Measurements from ENCODE around the gene TTLL11. TPM values are rescaled to one million over a fixed set of nuclear protein-coding genes. Genes with fewer than 3 reads are reported as not detected.

The TTLL11 gene
- total RNA-seq, 1 donor = 6.2 TPM

GRCh38 chr9:121776001-121776738 lies 316.9 kb downstream of the TTLL11 start:
- H3K9me3 ChIP-seq (ENCODE audit: low read depth, low read length) = peaks cover 1% of the 10 kb centered on the region
- TF ChIP-seq CTCF (IDR thresholded peaks at IDR 0.05; ENCODE audit: extremely low read depth, low read depth, low read length) = no peak
- no peaks in the 10 kb centered on the region for H3K27me3 ChIP-seq (ENCODE audit: insufficient read depth, low read length)
- peak; percentile 58 for DNase-seq (ENCODE audit: insufficient read length, low spot score, missing footprints)
- no peaks in the 10 kb centered on the region for H4K20me1 ChIP-seq (ENCODE audit: insufficient read depth, low read length)
- no peak overlapping the region for H3K27ac ChIP-seq (ENCODE audit: low read depth, low read length)
- H3K4me3 ChIP-seq (ENCODE audit: insufficient read depth, low read length) = no peak overlapping the region
- H3K4me1 ChIP-seq (ENCODE audit: insufficient read depth, low read length) = peaks cover 7% of the 10 kb centered on the region
- H3K79me2 ChIP-seq (ENCODE audit: insufficient read depth, low read length) = peaks cover 2% of the 10 kb centered on the region
- peaks cover 14% of the 10 kb centered on the region for H3K36me3 ChIP-seq (ENCODE audit: insufficient read depth, low read length)
- H2AFZ ChIP-seq (ENCODE audit: low read length) = no peak overlapping the region
- no peak overlapping the region for H3K4me2 ChIP-seq (ENCODE audit: insufficient read depth, low read length)

- TF ChIP-seq CTCF (IDR thresholded peaks at IDR 0.05; ENCODE audit: extremely low read depth, low read depth, low read length) = no peak
- DNase-seq (ENCODE audit: insufficient read length, low spot score, missing footprints) = peak; percentile 71
- H3K4me1 ChIP-seq (ENCODE audit: insufficient read depth, low read length) = peaks cover 16% of the 10 kb centered on the region
- no peak overlapping the region for H2AFZ ChIP-seq (ENCODE audit: low read length)
- H3K79me2 ChIP-seq (ENCODE audit: insufficient read depth, low read length) = peaks cover 2% of the 10 kb centered on the region
- peaks cover 14% of the 10 kb centered on the region for H3K36me3 ChIP-seq (ENCODE audit: insufficient read depth, low read length)
- no peaks in the 10 kb centered on the region for H4K20me1 ChIP-seq (ENCODE audit: insufficient read depth, low read length)
- peaks cover 1% of the 10 kb centered on the region for H3K9me3 ChIP-seq (ENCODE audit: low read depth, low read length)
- H3K4me2 ChIP-seq (ENCODE audit: insufficient read depth, low read length) = no peak overlapping the region
- no peak overlapping the region for H3K4me3 ChIP-seq (ENCODE audit: insufficient read depth, low read length)
- H3K27me3 ChIP-seq (ENCODE audit: insufficient read depth, low read length) = no peaks in the 10 kb centered on the region
- H3K27ac ChIP-seq (ENCODE audit: low read depth, low read length) = no peak overlapping the region
Measured at GRCh38 chr9:121774715-121775613, 318.1 kb downstream of the TTLL11 start.

- H3K4me3 ChIP-seq (ENCODE audit: insufficient read depth, low read length) = no peak overlapping the region
- H3K27ac ChIP-seq (ENCODE audit: low read depth, low read length) = no peak overlapping the region
- peaks cover 14% of the 10 kb centered on the region for H3K36me3 ChIP-seq (ENCODE audit: insufficient read depth, low read length)
- no peak overlapping the region for H2AFZ ChIP-seq (ENCODE audit: low read length)
- no peak overlapping the region for H3K4me2 ChIP-seq (ENCODE audit: insufficient read depth, low read length)
- no peak for TF ChIP-seq CTCF (IDR thresholded peaks at IDR 0.05; ENCODE audit: extremely low read depth, low read depth, low read length)
- H3K79me2 ChIP-seq (ENCODE audit: insufficient read depth, low read length) = no peaks in the 10 kb centered on the region
- H4K20me1 ChIP-seq (ENCODE audit: insufficient read depth, low read length) = no peaks in the 10 kb centered on the region
- no peaks in the 10 kb centered on the region for H3K27me3 ChIP-seq (ENCODE audit: insufficient read depth, low read length)
- peaks cover 1% of the 10 kb centered on the region for H3K9me3 ChIP-seq (ENCODE audit: low read depth, low read length)
- peaks cover 16% of the 10 kb centered on the region for H3K4me1 ChIP-seq (ENCODE audit: insufficient read depth, low read length)
- no peak for DNase-seq (ENCODE audit: insufficient read length, low spot score, missing footprints)
Measured at GRCh38 chr9:121773954-121774714, 319.0 kb downstream of the TTLL11 start.
